Neural cell (in vitro differentiated cells): ENCODE results near the gene INPP5B.

Experiments
- CTCF ChIP-seq: fragments of 450-650 bp; IDR thresholded peaks from 2 replicates; pipeline ENCODE4 v1.5.1; 2014; ENCODE audit warnings: antibody characterized with exemption, mild to moderate bottlenecking, moderate library complexity; ENCODE audit not compliant: poor library complexity, severe bottlenecking
- EP300 ChIP-seq: fragments of 450-650 bp; conservative IDR thresholded peaks from 2 replicates; pipeline ENCODE4 v1.6.1; 2014; ENCODE audit warnings: antibody characterized with exemption, mild to moderate bottlenecking, moderate library complexity; ENCODE audit not compliant: poor library complexity, severe bottlenecking
- EZH2 ChIP-seq: fragments of 200-600, 300-800 bp; shearing (Covaris generic), sonication (generic); IDR thresholded peaks from 2 replicates; pipeline ENCODE4 v1.6.1; 2014; ENCODE audit warnings: antibody characterized with exemption, low read length, borderline replicate concordance, mild to moderate bottlenecking; ENCODE audit not compliant: insufficient read depth, poor library complexity, severe bottlenecking
- MXI1 ChIP-seq: fragments of 450-650 bp; conservative IDR thresholded peaks from 2 replicates; pipeline ENCODE4 v1.6.1; 2014; ENCODE audit warnings: antibody characterized with exemption, mild to moderate bottlenecking; ENCODE audit not compliant: poor library complexity, severe bottlenecking
- POLR2AphosphoS5 ChIP-seq: IDR thresholded peaks from 2 replicates; pipeline ENCODE4 v1.6.1; 2012
- REST ChIP-seq: IDR thresholded peaks from 2 replicates; pipeline ENCODE4 v1.6.1; 2012; ENCODE audit warnings: borderline replicate concordance
- TAF1 ChIP-seq: IDR thresholded peaks from 2 replicates; pipeline ENCODE4 v1.6.1; 2012; ENCODE audit warnings: low read depth

DNA sequence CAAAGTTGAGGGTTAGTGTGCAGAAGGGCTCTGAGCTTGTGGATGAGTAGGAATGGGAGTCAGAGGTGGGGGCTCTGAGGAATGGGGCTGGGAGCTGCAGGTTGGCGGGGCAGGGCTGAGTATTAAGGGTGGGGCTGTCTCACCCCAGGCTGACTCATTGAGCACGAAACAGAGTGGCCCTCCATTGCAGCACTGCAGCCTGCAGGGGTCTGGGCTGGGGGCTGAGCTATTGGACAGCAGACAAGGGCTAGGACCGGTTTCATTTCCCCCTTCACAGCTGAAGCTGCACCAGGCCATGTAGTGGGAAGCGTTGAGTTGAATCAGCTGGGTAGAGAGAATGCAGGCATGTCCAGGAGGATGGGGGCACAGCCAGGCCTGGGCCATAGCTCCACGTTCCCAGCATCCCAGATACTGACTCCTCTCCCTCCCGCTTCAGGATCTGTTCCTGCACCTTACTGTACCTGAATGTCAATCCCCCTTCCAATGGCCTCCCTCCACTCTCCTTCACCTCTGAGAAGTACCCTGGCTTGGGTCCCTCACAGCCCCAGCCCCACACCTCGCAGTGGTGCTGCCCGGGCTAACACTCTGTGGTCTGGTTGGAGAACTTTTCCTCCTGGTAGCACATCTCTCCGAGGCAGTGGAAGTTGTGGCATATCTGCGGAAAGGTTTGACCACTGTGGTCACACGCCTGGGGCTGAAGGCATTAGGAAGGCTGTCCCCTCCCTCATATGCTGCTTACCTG is 4.4 kb upstream of the INPP5B start:
- no peak for TF ChIP-seq EZH2
- TF ChIP-seq TAF1 = no peak
- no peak for TF ChIP-seq CTCF
- TF ChIP-seq REST = no peak
- TF ChIP-seq EP300 = no peak
- no peak for TF ChIP-seq POLR2AphosphoS5
- no peak for TF ChIP-seq MXI1
